ENCODE results near the gene AMIGO3.

Gene AMIGO3

GRCh38 chr3:49667701-49668413, 51.6 kb downstream of the AMIGO3 start:
- DNase-seq (ENCODE audit: low read depth): no peak

All from activated T-helper 9 cell treated with anti-CD3 and anti-CD28 coated beads, Interleukin-2, amount 50 U/mL, for 16 hours (primary cell).